ENCODE results near the gene CLSTN1. TPM values are rescaled to one million over a fixed set of nuclear protein-coding genes. Genes with fewer than 3 reads are reported as not detected.
"Not testable (repeated sequence)": the region's sequence is repeated elsewhere in the genome, so short reads cannot be mapped to it uniquely, and the experiment has no call there.

The CLSTN1 gene
- total and polyA plus RNA-seq, 5 donors from 2014 or later, result 19.2 to 106 (median 22.7) TPM

DNA sequence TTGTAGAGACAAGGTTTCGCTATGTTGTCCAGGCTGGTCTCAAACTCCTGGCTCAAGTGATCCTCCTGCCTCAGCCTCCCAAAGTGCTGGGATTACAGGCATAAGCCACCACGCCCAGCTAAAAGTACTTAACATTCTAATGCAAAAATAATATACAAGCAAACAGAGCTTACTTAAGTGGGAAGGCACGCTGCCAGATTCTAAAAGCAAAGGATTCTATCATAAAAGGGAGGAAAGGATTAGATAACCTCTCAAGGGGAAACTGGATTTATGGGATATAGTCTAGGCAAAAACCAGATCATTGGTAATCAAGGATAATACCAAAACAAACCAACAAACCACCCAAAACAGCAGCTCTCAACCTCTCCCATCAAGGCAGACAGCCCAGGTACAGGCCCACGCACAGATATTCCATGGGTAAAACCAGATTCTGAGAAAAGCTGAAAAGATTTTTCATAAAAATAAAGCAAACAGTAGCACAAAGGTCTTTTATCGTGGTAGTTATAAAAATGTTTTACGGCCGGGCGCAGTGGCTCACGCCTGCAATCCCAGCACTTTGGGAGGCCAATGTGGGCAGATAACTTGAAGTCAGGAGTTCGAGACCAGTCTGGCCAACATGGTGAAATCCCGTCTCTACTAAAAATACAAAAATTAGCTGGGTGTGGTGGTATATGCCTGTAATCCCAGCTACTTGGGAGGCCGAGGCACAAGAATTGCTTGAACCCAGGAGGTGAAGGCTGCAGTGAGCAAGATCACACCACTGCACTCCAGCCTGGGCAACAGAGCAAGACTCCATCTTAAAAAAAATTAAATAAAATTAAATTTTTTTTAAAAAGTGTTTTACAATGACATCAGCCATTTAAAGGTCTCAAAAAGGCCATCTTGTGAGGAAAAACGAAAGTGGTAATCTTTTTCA lies 20.5 kb downstream of the CLSTN1 start:
- not testable (repeated sequence) for H3K4me3 ChIP-seq (ENCODE audit: low read depth, low read length); H3K36me3 Mint-ChIP-seq; H3K27me3 ChIP-seq (ENCODE audit: control insufficient read depth, insufficient read depth, low read length); DNase-seq; H3K36me3 ChIP-seq (ENCODE audit: control insufficient read depth, insufficient read depth, low read length); ATAC-seq (ENCODE audit: low read depth in 2 of 2); H3K9me3 ChIP-seq (ENCODE audit: control insufficient read depth in 2 of 2, low read length in 2 of 2); H3K9me3 Mint-ChIP-seq; H3K27me3 Mint-ChIP-seq
- H3K4me3 Mint-ChIP-seq, result peak overlapping the region in 1 of 4 donors; percentile 48
- H3K4me1 Mint-ChIP-seq, result peaks cover 23 to 83% (median 46%) of the 10 kb centered on the region in 4 donors
- H3K27ac Mint-ChIP-seq, result peak overlapping the region in 2 of 3 donors; percentile 31 to 79
- H3K4me1 ChIP-seq (ENCODE audit: control insufficient read depth, insufficient read depth, low read length, poor library complexity, severe bottlenecking), result peaks cover 25% of the 10 kb centered on the region
- peak overlapping the region; percentile 15 for H3K27ac ChIP-seq (ENCODE audit: insufficient read depth, low read length, poor library complexity, severe bottlenecking)

DNA sequence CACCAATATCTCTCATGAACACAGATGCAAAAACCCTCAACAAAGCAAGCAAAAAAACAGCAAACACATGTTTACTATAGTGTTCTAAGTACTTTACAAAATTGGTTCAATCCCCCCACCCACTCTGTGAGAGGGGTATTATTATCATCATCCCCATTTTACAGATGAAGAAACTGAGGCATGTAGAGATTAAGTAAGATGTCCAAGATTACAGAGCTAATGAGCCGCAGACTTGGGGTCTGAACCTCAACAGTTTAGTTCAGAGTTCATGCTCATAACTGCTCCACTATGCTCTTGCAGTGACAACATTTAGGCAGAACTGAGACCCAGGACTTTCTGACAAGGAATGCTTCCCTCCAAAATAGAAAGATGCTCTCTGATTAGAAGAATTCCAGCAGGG lies 21.9 kb downstream of the CLSTN1 start:
- ATAC-seq (ENCODE audit: low read depth in 2 of 2) (no peak), DNase-seq (no peak)
- Mint-ChIP-seq H3K27me3 (no peaks in the 10 kb centered on the region), H3K27ac (peak overlapping the region; percentile 77 to 86 (median 79)), H3K4me1 (peaks cover 23 to 83% (median 51%) of the 10 kb centered on the region in 4 donors), H3K9me3 (no peaks in the 10 kb centered on the region), H3K36me3 (peaks cover 8% of the 10 kb centered on the region), H3K4me3 (peak overlapping the region; percentile 12 to 85 (median 44))
- Histone ChIP-seq H3K27ac (ENCODE audit: insufficient read depth, low read length, poor library complexity, severe bottlenecking) (no peak overlapping the region), H3K9me3 (ENCODE audit: control insufficient read depth in 2 of 2, low read length in 2 of 2) (no peaks in the 10 kb centered on the region), H3K4me3 (ENCODE audit: low read depth, low read length) (no peak overlapping the region), H3K4me1 (ENCODE audit: control insufficient read depth, insufficient read depth, low read length, poor library complexity, severe bottlenecking) (peaks cover 38% of the 10 kb centered on the region), H3K27me3 (ENCODE audit: control insufficient read depth, insufficient read depth, low read length) (no peaks in the 10 kb centered on the region), H3K36me3 (ENCODE audit: control insufficient read depth, insufficient read depth, low read length) (no peaks in the 10 kb centered on the region)

DNA sequence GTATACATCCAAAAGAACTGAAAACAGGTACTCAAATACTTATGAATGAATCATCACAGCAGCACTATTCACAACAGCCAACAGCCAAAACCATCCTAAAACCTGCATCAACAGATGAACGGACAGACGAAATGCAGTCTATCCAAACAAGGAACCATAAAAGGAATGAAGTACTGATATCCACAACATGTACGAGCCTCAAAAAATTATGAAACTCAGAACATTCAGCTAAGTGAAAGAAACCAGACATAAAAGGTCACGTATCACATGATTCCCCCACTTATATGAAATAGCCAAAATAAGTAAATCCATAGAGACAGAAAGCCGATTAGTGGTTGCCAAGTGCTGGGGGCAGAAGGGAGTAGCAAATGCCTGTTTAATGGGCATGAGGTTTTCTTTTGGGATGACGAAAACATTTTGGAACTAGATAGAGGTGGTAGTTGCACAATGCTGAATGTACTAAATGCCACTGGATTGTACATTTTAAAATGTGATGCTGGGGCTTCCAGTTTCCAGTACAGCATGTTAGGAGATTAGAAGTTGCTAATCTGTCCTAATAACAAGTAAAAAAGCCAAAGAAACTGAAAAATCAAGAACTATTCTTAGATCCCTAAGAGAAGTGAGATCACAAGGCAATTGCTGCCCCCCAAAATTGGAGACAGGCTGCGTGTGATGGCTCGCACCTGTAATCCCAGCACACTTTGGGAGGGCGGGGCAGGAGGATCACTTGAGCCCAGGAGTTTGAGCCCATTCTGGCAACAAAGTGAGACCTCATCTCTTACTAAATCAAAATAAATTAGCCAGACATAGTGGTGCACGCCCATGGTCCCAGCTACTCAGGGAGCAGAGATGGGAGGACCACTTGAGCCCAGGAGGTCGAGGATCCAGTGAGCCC lies 25.3 kb downstream of the CLSTN1 start:
- Histone ChIP-seq H3K4me1 (ENCODE audit: control insufficient read depth, insufficient read depth, low read length, poor library complexity, severe bottlenecking) (peaks cover 37% of the 10 kb centered on the region), H3K9me3 (ENCODE audit: control insufficient read depth in 2 of 2, low read length in 2 of 2) (no peaks in the 10 kb centered on the region), H3K4me3 (ENCODE audit: low read depth, low read length) (peak overlapping the region; percentile 47), H3K27ac (ENCODE audit: insufficient read depth, low read length, poor library complexity, severe bottlenecking) (peak overlapping the region; percentile 23), H3K36me3 (ENCODE audit: control insufficient read depth, insufficient read depth, low read length) (no peaks in the 10 kb centered on the region), H3K27me3 (ENCODE audit: control insufficient read depth, insufficient read depth, low read length) (no peaks in the 10 kb centered on the region)
- peak overlapping the region; percentile 54 to 93 (median 81) for H3K4me3 Mint-ChIP-seq
- peak overlapping the region; percentile 76 to 92 (median 88) for H3K27ac Mint-ChIP-seq
- H3K4me1 Mint-ChIP-seq, result peaks cover 23 to 82% (median 52%) of the 10 kb centered on the region in 4 donors
- H3K9me3 Mint-ChIP-seq, result no peaks in the 10 kb centered on the region
- DNase-seq, result no peak
- H3K36me3 Mint-ChIP-seq, result peaks cover 13% of the 10 kb centered on the region
- no peak for ATAC-seq (ENCODE audit: low read depth in 2 of 2)
- H3K27me3 Mint-ChIP-seq, result no peaks in the 10 kb centered on the region

DNA sequence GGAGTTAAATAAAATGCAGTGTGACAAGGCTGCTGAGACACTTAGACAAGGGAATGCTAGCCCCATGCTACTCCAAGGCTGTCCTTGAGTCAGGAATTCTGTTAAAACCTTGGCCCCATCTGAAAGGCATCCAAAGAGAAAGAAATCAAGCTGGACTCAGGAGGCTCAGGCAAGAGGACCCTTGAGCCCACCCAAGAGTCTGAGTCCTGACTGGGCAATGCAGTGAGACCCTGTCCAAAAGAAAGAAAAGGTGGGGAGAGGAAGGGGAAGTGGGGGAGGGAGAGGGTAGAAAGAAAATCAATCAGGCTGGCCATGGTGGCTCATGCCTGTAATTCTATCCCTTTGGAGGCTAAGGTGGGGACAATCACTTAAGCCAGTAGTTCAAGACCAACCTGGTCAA lies 26.7 kb downstream of the CLSTN1 start:
- Histone ChIP-seq H3K36me3 (ENCODE audit: control insufficient read depth, insufficient read depth, low read length) (no peaks in the 10 kb centered on the region), H3K4me1 (ENCODE audit: control insufficient read depth, insufficient read depth, low read length, poor library complexity, severe bottlenecking) (peaks cover 29% of the 10 kb centered on the region), H3K9me3 (ENCODE audit: control insufficient read depth in 2 of 2, low read length in 2 of 2) (no peaks in the 10 kb centered on the region), H3K4me3 (ENCODE audit: low read depth, low read length) (no peak overlapping the region), H3K27me3 (ENCODE audit: control insufficient read depth, insufficient read depth, low read length) (no peaks in the 10 kb centered on the region), H3K27ac (ENCODE audit: insufficient read depth, low read length, poor library complexity, severe bottlenecking) (no peak overlapping the region)
- H3K27ac Mint-ChIP-seq, result peak overlapping the region in 2 of 3 donors; percentile 33 to 52
- no peak for DNase-seq
- H3K27me3 Mint-ChIP-seq, result no peaks in the 10 kb centered on the region
- H3K36me3 Mint-ChIP-seq, result peaks cover 13% of the 10 kb centered on the region
- peaks cover 23 to 82% (median 54%) of the 10 kb centered on the region in 4 donors for H3K4me1 Mint-ChIP-seq
- H3K4me3 Mint-ChIP-seq, result peak overlapping the region in 3 of 4 donors; percentile 6 to 84 (median 52)
- ATAC-seq (ENCODE audit: low read depth in 2 of 2), result no peak
- H3K9me3 Mint-ChIP-seq, result no peaks in the 10 kb centered on the region

DNA sequence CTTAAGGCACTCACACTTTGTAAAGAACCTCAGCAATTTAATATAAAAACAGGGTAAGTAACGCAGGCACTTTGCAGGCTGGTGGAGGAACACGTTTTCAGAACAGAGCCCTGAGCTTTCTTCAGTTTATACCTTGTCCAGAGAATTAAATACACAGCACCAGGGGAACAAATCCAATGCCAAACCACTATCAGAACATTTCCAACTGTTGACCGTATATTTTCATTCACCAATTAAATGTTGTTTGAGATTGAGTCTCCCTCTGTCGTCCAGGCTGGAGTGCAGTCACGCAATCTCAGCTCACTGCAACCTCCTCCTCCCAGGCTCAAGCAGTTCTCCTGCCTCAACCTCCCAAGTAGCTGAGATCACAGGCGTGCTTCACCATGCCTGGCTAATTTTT lies 29.7 kb downstream of the CLSTN1 start:
- Histone ChIP-seq H3K27ac (ENCODE audit: insufficient read depth, low read length, poor library complexity, severe bottlenecking) (no peak overlapping the region), H3K9me3 (ENCODE audit: control insufficient read depth in 2 of 2, low read length in 2 of 2) (no peaks in the 10 kb centered on the region), H3K27me3 (ENCODE audit: control insufficient read depth, insufficient read depth, low read length) (no peaks in the 10 kb centered on the region), H3K4me1 (ENCODE audit: control insufficient read depth, insufficient read depth, low read length, poor library complexity, severe bottlenecking) (peaks cover 21% of the 10 kb centered on the region), H3K4me3 (ENCODE audit: low read depth, low read length) (no peak overlapping the region), H3K36me3 (ENCODE audit: control insufficient read depth, insufficient read depth, low read length) (no peaks in the 10 kb centered on the region)
- DNase-seq, result no peak
- Mint-ChIP-seq H3K36me3 (peaks cover 17% of the 10 kb centered on the region), H3K27ac (peak overlapping the region in 2 of 3 donors; percentile 52 to 59), H3K4me3 (peak overlapping the region in 2 of 4 donors; percentile 38 to 39), H3K9me3 (no peaks in the 10 kb centered on the region), H3K4me1 (peaks cover 21 to 73% (median 44%) of the 10 kb centered on the region in 4 donors), H3K27me3 (no peaks in the 10 kb centered on the region)
- ATAC-seq (ENCODE audit: low read depth in 2 of 2), result no peak

DNA sequence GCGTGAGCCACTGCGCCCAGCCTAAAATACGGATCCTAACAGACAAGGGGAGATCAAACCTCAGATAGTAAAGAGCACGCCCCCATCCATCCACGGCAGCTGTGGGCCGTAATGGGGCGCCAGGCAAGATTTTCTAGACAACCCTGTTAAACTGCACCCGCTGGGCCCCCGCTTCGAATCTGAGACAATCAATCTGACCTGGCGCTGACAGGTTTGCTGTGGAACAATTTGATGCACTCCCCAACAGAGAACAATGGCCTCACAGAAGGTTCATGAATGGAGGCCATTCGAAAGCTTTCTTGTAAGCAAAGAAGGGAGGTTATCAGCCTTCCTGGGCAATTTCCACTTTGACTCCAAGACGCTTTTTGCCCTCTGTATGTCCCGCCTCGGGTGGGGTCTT lies 30.5 kb downstream of the CLSTN1 start:
- Histone ChIP-seq H3K9me3 (ENCODE audit: control insufficient read depth in 2 of 2, low read length in 2 of 2) (no peaks in the 10 kb centered on the region), H3K27me3 (ENCODE audit: control insufficient read depth, insufficient read depth, low read length) (no peaks in the 10 kb centered on the region), H3K36me3 (ENCODE audit: control insufficient read depth, insufficient read depth, low read length) (no peaks in the 10 kb centered on the region), H3K27ac (ENCODE audit: insufficient read depth, low read length, poor library complexity, severe bottlenecking) (no peak overlapping the region), H3K4me3 (ENCODE audit: low read depth, low read length) (no peak overlapping the region), H3K4me1 (ENCODE audit: control insufficient read depth, insufficient read depth, low read length, poor library complexity, severe bottlenecking) (peaks cover 13% of the 10 kb centered on the region)
- Mint-ChIP-seq H3K4me1 (peaks cover 16 to 69% (median 45%) of the 10 kb centered on the region in 4 donors), H3K36me3 (peaks cover 16% of the 10 kb centered on the region), H3K27me3 (no peaks in the 10 kb centered on the region), H3K4me3 (peak overlapping the region in 1 of 4 donors; percentile 9), H3K9me3 (no peaks in the 10 kb centered on the region), H3K27ac (peak overlapping the region; percentile 56 to 59 (median 57))
- ATAC-seq (ENCODE audit: low read depth in 2 of 2), result no peak
- DNase-seq, result no peak

DNA sequence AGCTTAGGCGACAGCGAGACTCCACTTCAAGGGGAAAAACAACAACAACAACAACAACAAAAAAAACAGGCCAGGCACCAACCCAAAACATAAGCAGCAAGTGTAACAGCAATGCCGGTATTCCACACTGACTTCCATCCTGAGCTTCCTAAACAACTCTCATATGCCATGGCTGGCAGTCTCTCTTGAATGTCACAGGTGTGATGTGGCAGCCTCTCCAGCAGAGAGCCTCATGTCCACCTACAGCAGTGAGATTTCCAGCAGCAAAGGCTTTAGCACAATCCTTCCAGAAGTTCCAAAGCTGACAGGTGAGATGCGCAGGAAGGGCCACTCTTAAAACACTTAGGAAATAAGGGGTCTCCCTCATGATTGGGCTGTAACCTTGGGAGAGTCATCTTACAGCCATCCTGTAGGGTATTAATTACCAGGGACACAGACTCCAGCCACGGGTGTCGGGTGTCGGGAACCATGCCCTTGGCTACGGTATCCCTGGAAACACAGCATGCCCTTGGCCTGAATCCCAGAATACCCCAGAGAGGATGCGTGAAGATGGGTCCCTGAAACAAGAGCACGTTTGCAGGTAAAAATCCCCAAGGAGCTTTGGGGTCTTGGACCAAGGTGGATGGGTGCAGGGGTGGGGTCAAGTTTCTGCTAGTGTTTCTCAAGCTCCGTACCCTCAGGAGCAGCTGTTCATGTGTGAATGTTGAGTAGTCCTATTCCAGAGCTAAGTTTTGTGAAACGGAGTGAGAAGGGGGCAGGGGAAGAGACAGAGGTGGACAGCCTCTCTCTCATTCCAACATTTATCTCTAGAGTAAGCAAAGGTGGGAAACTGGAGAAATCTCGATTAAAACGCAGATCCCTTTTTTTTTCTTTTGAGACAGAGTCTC lies 31.4 kb downstream of the CLSTN1 start:
- Histone ChIP-seq H3K27me3 (ENCODE audit: control insufficient read depth, insufficient read depth, low read length) (no peaks in the 10 kb centered on the region), H3K9me3 (ENCODE audit: control insufficient read depth in 2 of 2, low read length in 2 of 2) (no peaks in the 10 kb centered on the region), H3K27ac (ENCODE audit: insufficient read depth, low read length, poor library complexity, severe bottlenecking) (no peak overlapping the region), H3K4me3 (ENCODE audit: low read depth, low read length) (no peak overlapping the region), H3K4me1 (ENCODE audit: control insufficient read depth, insufficient read depth, low read length, poor library complexity, severe bottlenecking) (peaks cover 10% of the 10 kb centered on the region), H3K36me3 (ENCODE audit: control insufficient read depth, insufficient read depth, low read length) (no peaks in the 10 kb centered on the region)
- H3K27ac Mint-ChIP-seq, result peak overlapping the region; percentile 42 to 94 (median 73)
- no peak for DNase-seq
- no peak for ATAC-seq (ENCODE audit: low read depth in 2 of 2)
- peaks cover 0 to 2% (median 0%) of the 10 kb centered on the region in 7 donors for H3K9me3 Mint-ChIP-seq
- peaks cover 16% of the 10 kb centered on the region for H3K36me3 Mint-ChIP-seq
- H3K4me3 Mint-ChIP-seq, result peak overlapping the region in 1 of 4 donors; percentile 35
- H3K27me3 Mint-ChIP-seq, result no peaks in the 10 kb centered on the region
- peaks cover 16 to 68% (median 44%) of the 10 kb centered on the region in 4 donors for H3K4me1 Mint-ChIP-seq

All from CD4-positive, CD25-positive, alpha-beta regulatory T cell (primary cell).